Mesothelial cell of epicardium (in vitro differentiated cells): ENCODE measurements around the gene PRXL2A. TPM values are rescaled to one million over a fixed set of nuclear protein-coding genes. Genes with fewer than 3 reads are reported as not detected.
A peak's percentile ranks its signal among the peaks of the same experiment; 100 is the strongest.

ENCODE experiments used
- DNase-seq, 2 experiments: peaks; one replicate each; pipeline ENCODE4 v3.0.0; 2021; ENCODE audit warnings: low spot score in 2 of 2; ENCODE audit not compliant: unreplicated experiment in 2 of 2
- H3K27ac Mint-ChIP-seq: 2 replicates; pipeline ENCODE4 v1.8.0; 2021; ENCODE audit warnings: mixed read lengths
- H3K27me3 Mint-ChIP-seq: 2 replicates; pipeline ENCODE4 v1.8.0; 2021; ENCODE audit warnings: low read depth, mixed read lengths
- H3K36me3 Mint-ChIP-seq: 2 replicates; pipeline ENCODE4 v1.8.0; 2021; ENCODE audit warnings: mixed read lengths
- H3K4me1 Mint-ChIP-seq: 2 replicates; pipeline ENCODE4 v1.8.0; 2021; ENCODE audit warnings: mixed read lengths
- H3K4me3 Mint-ChIP-seq: 2 replicates; pipeline ENCODE4 v1.8.0; 2021; ENCODE audit warnings: mild to moderate bottlenecking, moderate library complexity, mixed read lengths
- H3K9me3 Mint-ChIP-seq: 2 replicates; pipeline ENCODE4 v1.8.0; 2021; ENCODE audit warnings: mixed read lengths
- total RNA-seq: library from RNA; stranded (reverse); gene quantifications from 3 replicates; pipeline ENCODE4 v1.2.1, GENCODE V29; 2021
- TF ChIP-seq, protein P1 (sequence below): fragments of 200-600 bp; sonication (generic); IDR thresholded peaks from one replicate; pipeline ENCODE4 v1.5.0; 2021; ENCODE audit warnings: antibody characterized with exemption; ENCODE audit not compliant: unreplicated experiment

PRXL2A gene
- total RNA-seq, 1 donor from 2014 or later, result 93.9 TPM

DNA sequence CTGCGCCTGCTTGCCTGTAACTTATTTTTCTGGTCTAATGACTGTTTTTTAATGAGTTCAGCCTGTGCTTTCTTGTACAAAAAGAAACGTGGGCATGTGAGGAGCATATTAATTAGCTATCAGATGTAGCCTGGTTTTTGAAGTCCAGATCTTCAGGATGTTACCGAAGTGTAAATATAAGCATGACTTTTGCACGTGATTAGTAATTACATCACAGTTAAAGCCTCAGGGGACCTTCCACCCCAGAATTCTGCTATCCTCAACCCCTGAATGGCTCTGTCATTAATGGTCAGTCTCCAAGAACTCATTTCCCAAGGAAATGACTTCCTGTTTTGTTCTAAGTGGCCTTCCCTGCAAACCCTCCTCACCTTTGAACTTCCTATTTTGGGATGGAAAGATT lies 2.1 kb upstream of the PRXL2A start:
- Mint-ChIP-seq H3K9me3 (no peaks in the 10 kb centered on the region), H3K27me3 (no peaks in the 10 kb centered on the region), H3K27ac (peak overlapping the region; percentile 45), H3K4me1 (peaks cover 39% of the 10 kb centered on the region), H3K4me3 (no peak overlapping the region), H3K36me3 (no peaks in the 10 kb centered on the region)
- no peak for DNase-seq
- TF ChIP-seq, protein P1, sequence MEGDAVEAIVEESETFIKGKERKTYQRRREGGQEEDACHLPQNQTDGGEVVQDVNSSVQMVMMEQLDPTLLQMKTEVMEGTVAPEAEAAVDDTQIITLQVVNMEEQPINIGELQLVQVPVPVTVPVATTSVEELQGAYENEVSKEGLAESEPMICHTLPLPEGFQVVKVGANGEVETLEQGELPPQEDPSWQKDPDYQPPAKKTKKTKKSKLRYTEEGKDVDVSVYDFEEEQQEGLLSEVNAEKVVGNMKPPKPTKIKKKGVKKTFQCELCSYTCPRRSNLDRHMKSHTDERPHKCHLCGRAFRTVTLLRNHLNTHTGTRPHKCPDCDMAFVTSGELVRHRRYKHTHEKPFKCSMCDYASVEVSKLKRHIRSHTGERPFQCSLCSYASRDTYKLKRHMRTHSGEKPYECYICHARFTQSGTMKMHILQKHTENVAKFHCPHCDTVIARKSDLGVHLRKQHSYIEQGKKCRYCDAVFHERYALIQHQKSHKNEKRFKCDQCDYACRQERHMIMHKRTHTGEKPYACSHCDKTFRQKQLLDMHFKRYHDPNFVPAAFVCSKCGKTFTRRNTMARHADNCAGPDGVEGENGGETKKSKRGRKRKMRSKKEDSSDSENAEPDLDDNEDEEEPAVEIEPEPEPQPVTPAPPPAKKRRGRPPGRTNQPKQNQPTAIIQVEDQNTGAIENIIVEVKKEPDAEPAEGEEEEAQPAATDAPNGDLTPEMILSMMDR, result no peak

DNA sequence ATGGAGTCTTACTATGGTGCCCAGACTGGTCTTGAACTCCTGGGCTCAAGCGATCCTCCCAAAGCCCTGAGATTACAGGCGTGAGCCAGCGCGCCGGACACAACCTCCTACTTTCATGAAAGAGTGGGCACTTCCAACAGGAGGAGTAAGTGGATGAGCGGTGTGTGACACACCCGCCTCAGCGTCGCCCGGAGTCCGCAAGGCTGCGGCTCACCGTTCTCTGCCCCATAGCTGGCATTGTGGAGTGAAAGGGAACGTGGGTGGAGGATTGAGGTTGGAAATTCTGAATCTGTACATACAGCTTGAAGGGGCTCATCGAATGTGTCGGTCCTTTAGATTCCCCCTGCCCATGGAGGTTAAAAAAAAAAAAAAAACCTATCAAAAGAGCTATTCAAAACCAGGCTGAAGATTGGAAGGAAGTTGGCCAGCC lies 524 bp upstream of the PRXL2A start:
- Mint-ChIP-seq H3K9me3 (no peaks in the 10 kb centered on the region), H3K27me3 (no peaks in the 10 kb centered on the region), H3K36me3 (no peaks in the 10 kb centered on the region), H3K4me1 (peaks cover 55% of the 10 kb centered on the region), H3K27ac (peak overlapping the region; percentile 90), H3K4me3 (peak overlapping the region; percentile 93)
- DNase-seq, result no peak
- TF ChIP-seq, protein P1, result no peak

DNA sequence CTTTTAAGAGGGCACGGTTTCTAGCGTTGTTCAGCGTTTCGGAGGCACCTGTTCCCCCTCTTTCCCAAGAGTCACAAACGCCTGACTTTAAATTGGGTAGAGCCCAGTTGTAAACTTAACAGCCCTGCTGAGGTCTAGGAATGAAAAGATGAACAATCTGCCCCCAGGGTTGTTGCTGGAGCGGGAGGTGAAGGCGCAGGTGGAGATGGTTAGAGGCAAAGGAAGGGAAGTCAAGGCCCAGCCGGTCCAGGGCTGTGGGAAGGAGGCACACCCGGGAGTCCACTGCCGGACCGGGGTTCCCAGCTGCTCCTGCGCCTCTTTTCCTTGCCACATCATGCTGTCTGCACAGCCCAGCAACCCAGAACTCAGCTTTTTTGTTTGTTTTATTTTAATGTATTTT lies 770 bp downstream of the PRXL2A start:
- H3K36me3 Mint-ChIP-seq, result no peaks in the 10 kb centered on the region
- no peak for DNase-seq
- peak overlapping the region; percentile 93 for H3K4me3 Mint-ChIP-seq
- TF ChIP-seq, protein P1, result no peak
- H3K9me3 Mint-ChIP-seq, result no peaks in the 10 kb centered on the region
- H3K27ac Mint-ChIP-seq, result no peak overlapping the region
- H3K4me1 Mint-ChIP-seq, result peaks cover 68% of the 10 kb centered on the region
- no peaks in the 10 kb centered on the region for H3K27me3 Mint-ChIP-seq

DNA sequence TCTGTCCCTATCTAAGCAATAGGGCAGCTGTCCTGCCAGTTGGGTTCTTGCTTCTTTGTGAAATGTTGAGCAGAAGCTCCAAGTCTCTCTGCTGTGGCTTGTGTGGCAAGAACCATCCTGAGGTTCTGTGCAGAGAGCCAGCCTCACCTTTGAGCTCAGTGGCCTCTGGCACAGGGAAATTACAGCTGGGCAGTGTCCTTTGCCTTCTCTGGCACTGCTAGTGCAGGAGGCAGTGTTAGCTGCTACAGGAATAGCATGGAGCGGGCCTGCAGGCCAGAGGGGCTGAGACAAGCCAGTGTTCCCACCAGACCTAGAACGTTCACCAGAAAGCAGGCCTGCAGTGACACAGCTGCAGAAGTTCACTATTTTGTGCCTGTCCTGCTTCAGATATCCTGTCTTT lies 1.8 kb downstream of the PRXL2A start:
- peak overlapping the region; percentile 93 for H3K4me3 Mint-ChIP-seq
- peak overlapping the region; percentile 41 for H3K27ac Mint-ChIP-seq
- no peaks in the 10 kb centered on the region for H3K36me3 Mint-ChIP-seq
- TF ChIP-seq, protein P1, result no peak
- peaks cover 78% of the 10 kb centered on the region for H3K4me1 Mint-ChIP-seq
- H3K9me3 Mint-ChIP-seq, result no peaks in the 10 kb centered on the region
- no peak for DNase-seq
- H3K27me3 Mint-ChIP-seq, result no peaks in the 10 kb centered on the region

DNA sequence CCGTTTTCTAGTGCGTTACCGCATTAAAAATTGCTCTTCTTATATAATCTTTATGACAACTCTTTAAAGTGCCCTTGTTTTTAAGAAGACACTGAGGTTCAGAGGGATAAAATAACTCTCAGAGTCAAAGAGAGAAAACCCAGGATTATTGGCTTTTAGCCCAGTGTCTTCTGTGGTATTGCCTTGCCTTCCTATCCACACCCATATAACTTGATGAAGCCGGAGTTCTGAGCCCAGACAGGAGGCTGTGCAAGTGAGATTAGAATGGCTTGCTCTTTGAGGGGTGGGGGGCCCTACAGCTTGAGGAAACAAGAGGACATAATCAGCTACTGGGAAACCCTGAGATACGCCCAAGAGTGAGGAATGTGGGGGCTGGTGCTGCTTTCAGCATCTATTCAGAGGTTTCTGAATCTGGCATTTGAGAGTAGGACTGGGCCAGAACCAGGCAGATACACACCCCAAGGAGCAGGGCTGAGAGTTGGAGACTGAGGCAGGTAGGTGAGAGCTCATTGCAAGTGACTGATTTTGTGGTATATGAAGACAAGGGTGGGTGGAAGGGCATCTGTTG lies 2.3 kb downstream of the PRXL2A start:
- TF ChIP-seq, protein P1, result no peak
- H3K4me1 Mint-ChIP-seq, result peaks cover 80% of the 10 kb centered on the region
- H3K27me3 Mint-ChIP-seq, result no peaks in the 10 kb centered on the region

DNA sequence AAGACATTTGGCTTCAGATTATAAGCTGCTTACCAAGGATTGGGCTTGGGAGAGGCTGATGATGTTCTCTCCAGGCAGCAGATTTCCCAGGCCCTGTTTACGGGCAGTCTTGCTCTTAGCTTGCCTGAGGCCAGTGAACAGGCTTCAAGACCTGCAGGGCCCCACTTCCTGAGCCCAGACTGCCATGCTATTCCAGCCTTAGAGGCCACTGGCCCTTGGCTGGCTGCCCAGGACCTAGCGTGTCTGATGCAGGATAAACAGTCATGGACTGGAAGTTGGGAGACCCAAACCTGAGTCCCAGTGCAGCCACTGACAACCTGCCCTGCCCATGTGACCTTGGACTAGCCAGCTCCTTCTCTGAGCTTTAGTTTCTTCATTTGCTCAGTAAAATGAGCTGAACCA lies 2.9 kb downstream of the PRXL2A start:
- no peak for DNase-seq
- Mint-ChIP-seq H3K4me1 (peaks cover 81% of the 10 kb centered on the region), H3K36me3 (no peaks in the 10 kb centered on the region), H3K27me3 (no peaks in the 10 kb centered on the region), H3K9me3 (no peaks in the 10 kb centered on the region), H3K4me3 (no peak overlapping the region), H3K27ac (no peak overlapping the region)
- TF ChIP-seq, protein P1, result no peak

More for the DNA sequence above, 2.3 kb downstream of the PRXL2A start:
- H3K27ac Mint-ChIP-seq, result peak overlapping the region; percentile 39
- no peaks in the 10 kb centered on the region for H3K36me3 Mint-ChIP-seq
- peak overlapping the region; percentile 93 for H3K4me3 Mint-ChIP-seq
- DNase-seq, result no peak
- H3K9me3 Mint-ChIP-seq, result no peaks in the 10 kb centered on the region
